Prostate gland (tissue), 2 donors: ENCODE measurements around the gene NXPE3. TPM values are rescaled to one million over a fixed set of nuclear protein-coding genes. Genes with fewer than 3 reads are reported as not detected.
A peak's percentile ranks its signal among the peaks of the same experiment; 100 is the strongest.
"Not testable (repeated sequence)": the region's sequence is repeated elsewhere in the genome, so short reads cannot be mapped to it uniquely, and the experiment has no call there.

Experiments
- DNase-seq: peaks from one replicate; pipeline ENCODE4 v3.0.0-alpha.2; 2019; ENCODE audit warnings: low spot score
- H3K27ac ChIP-seq, 2 donors: fragments of 200-600 bp; sonication (generic); 2 replicates each; pipeline ENCODE4 v1.5.1; 2017 to 2019
- H3K27me3 ChIP-seq: fragments of 200-600 bp; sonication (generic); replicated peaks from 2 replicates; pipeline ENCODE4 v1.5.1; 2019; ENCODE audit not compliant: insufficient read depth
- H3K36me3 ChIP-seq, 2 donors: fragments of 200-600 bp; sonication (generic); 1 replicate in 1 of 2; 2 replicates in 1 of 2; pipeline versions ENCODE4 v1.5.1 to v1.8.1; 2017 to 2019
- H3K4me1 ChIP-seq: fragments of 200-600 bp; sonication (generic); replicated peaks from 2 replicates; pipeline ENCODE4 v1.5.1; 2019
- H3K4me3 ChIP-seq, 2 donors: fragments of 200-600 bp; sonication (generic); 2 replicates each; pipeline ENCODE4 v1.5.1; 2017 to 2019
- H3K9me3 ChIP-seq: fragments of 200-600 bp; sonication (generic); 2 replicates; pipeline ENCODE4 v1.5.1; 2017
- POLR2A ChIP-seq: fragments of 450-650 bp; IDR thresholded peaks from one replicate; pipeline ENCODE4 v1.6.1; 2016; ENCODE audit warnings: antibody characterized with exemption, mild to moderate bottlenecking
- POLR2AphosphoS5 ChIP-seq: sonication (generic); formaldehyde crosslinking; IDR thresholded peaks from one replicate; pipeline ENCODE4 v1.6.1; 2017; ENCODE audit warnings: antibody characterized with exemption
- WGBS: methylation state at CpG from one replicate; pipeline ENCODE4 v1.1.5; 2018; 5-methylcytosine and 5-hydroxymethylcytosine counted together
- intact Hi-C: fragments of 100-400 bp; cut with DNase I; formaldehyde crosslinking; loops from one replicate; pipeline ENCODE4 v1.14.2; 2022
- total RNA-seq, 2 donors: library from RNA; depleted of rRNA; stranded (reverse); fragments of >200 nt; gene quantifications; one replicate each; pipeline ENCODE4 v1.1.0, GENCODE V29; 2016
- TF ChIP-seq, protein P1 (sequence below), 4 experiments: fragments of 200-600 bp in 2 of 4; fragments of 450-650 bp in 2 of 4; sonication (generic) in 2 of 4; IDR thresholded peaks; 1 replicate in 3 of 4; 2 replicates in 1 of 4; pipeline ENCODE4 v1.5.1; 2016 to 2019; ENCODE audit warnings: antibody characterized with exemption in 4 of 4, mild to moderate bottlenecking in 2 of 4, moderate library complexity in 2 of 4

NXPE3 gene
- total RNA-seq, 2 donors from 2014 or later = 7.8 to 14.1 TPM

DNA sequence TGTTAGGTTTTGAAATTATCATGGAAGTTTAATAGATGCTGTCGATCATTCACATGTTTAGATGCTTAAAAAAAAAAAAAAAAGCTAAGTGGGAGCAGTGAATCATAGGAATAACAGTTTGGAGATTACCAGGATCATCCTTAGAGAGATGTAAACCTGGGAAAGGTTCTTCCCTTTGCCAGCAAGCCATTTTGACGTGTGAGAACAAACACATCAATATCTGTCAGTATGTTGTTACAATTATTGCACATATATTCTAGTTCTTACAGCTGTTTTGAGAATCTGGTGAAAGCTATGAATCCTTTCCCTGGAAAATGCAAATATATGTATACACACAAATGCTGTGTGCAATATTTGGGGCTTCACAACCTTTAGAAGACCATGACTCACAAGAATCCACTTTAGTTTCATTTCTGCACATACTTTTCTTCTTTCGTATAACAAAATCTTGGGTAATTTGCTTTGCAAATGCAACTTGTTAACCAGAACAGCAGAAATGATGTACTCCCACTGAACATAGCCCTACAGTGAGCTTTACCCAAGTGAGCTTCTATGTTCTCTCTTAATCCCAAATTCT, 82.3 kb downstream of the NXPE3 start:
- Histone ChIP-seq H3K4me3 (no peak overlapping the region), H3K36me3 (peaks cover 0 to 11% of the 10 kb centered on the region in 2 donors), H3K27me3 (no peaks in the 10 kb centered on the region), H3K4me1 (no peaks in the 10 kb centered on the region), H3K9me3 (no peaks in the 10 kb centered on the region), H3K27ac (no peak overlapping the region)
- no peak for DNase-seq
- intact Hi-C loops = no loop called here
- TF ChIP-seq POLR2AphosphoS5 = no peak
- TF ChIP-seq POLR2A = no peak
- TF ChIP-seq, protein P1, sequence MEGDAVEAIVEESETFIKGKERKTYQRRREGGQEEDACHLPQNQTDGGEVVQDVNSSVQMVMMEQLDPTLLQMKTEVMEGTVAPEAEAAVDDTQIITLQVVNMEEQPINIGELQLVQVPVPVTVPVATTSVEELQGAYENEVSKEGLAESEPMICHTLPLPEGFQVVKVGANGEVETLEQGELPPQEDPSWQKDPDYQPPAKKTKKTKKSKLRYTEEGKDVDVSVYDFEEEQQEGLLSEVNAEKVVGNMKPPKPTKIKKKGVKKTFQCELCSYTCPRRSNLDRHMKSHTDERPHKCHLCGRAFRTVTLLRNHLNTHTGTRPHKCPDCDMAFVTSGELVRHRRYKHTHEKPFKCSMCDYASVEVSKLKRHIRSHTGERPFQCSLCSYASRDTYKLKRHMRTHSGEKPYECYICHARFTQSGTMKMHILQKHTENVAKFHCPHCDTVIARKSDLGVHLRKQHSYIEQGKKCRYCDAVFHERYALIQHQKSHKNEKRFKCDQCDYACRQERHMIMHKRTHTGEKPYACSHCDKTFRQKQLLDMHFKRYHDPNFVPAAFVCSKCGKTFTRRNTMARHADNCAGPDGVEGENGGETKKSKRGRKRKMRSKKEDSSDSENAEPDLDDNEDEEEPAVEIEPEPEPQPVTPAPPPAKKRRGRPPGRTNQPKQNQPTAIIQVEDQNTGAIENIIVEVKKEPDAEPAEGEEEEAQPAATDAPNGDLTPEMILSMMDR (IDR thresholded peaks at IDR 0.05) = no peak
- WGBS = 78% methylated on average over 3 of the region's 3 CpGs

DNA sequence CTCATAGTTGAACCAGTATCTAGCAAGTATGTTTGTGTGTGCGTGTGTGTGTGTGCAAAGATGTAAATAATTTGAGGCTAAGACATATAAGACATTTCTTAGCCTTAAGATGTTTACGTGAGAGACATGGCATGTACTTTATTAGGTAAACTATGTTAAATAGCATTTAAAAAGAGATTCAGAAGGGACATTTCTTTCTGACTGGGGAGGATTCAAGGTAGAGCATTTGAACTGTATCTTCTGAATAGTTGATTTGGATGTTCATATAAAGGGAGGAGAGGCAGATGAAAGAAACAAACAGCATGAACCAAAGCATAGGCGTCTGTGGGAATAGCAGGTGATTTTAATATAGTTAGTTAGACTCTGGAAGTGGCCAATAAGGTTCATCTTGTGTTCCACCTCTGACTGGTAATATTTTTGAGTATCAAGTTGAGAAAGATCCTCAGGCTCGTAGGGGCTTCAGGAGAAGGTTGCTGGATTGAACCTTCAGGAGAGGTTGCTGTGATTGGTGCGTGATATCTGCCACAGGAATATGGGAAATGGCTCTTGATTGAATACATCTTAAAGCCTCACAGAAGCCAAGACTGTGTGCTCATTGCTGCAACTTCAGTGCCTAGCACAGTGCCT, 82.9 kb downstream of the NXPE3 start:
- peaks cover 0 to 11% of the 10 kb centered on the region in 2 donors for H3K36me3 ChIP-seq
- H3K27me3 ChIP-seq = no peaks in the 10 kb centered on the region
- 74% methylated on average over 5 of the region's 5 CpGs for WGBS
- H3K4me1 ChIP-seq = no peaks in the 10 kb centered on the region
- no peaks in the 10 kb centered on the region for H3K9me3 ChIP-seq
- no peak overlapping the region for H3K27ac ChIP-seq
- intact Hi-C loops = no loop called here
- no peak for TF ChIP-seq POLR2A
- TF ChIP-seq POLR2AphosphoS5 = no peak
- TF ChIP-seq, protein P1 (IDR thresholded peaks at IDR 0.05) = no peak
- no peak for DNase-seq
- no peak overlapping the region for H3K4me3 ChIP-seq

DNA sequence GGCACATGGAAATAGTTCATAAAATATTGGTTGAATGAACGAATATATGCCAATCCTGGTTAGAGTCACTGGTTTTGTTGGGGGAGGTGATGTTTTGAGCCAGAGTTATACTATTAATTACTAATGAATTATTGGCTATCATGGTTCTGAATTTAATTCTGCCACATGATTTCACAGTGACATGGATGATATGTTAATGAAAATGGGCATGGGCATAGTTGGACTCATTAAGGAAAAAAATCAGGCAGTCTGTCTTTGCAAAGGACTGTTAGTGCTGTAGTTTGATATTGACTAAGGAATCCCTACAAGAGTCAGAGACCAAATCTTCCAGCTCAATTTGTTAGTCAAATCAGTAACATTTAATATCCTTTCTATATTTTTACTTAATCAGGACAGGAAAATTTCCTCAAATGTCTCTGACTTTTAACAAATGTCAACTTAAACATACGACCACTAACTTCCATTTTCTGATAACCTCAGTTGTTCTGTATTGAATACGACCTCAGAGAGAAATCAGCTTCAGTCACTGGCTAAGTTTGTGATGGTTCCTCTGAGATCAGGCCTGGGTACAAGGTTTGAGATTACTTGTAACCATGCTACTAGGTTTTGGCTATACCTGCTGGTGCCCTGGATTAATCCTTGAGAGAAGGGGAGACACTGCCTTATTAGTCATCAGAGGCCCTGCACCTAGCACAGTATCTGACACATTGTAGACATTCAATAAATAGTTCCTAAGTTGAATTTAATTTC, 83.6 kb downstream of the NXPE3 start:
- intact Hi-C loops = no loop called here
- no peak overlapping the region for H3K4me3 ChIP-seq
- H3K36me3 ChIP-seq = peaks cover 0 to 4% of the 10 kb centered on the region in 2 donors
- no peak overlapping the region for H3K27ac ChIP-seq
- H3K9me3 ChIP-seq = no peaks in the 10 kb centered on the region
- H3K27me3 ChIP-seq = no peaks in the 10 kb centered on the region
- no peak for DNase-seq
- TF ChIP-seq, protein P1 (IDR thresholded peaks at IDR 0.05) = no peak
- TF ChIP-seq POLR2AphosphoS5 (no peak), POLR2A (no peak)
- H3K4me1 ChIP-seq = no peaks in the 10 kb centered on the region
- 93% methylated on average over 3 of the region's 3 CpGs for WGBS

DNA sequence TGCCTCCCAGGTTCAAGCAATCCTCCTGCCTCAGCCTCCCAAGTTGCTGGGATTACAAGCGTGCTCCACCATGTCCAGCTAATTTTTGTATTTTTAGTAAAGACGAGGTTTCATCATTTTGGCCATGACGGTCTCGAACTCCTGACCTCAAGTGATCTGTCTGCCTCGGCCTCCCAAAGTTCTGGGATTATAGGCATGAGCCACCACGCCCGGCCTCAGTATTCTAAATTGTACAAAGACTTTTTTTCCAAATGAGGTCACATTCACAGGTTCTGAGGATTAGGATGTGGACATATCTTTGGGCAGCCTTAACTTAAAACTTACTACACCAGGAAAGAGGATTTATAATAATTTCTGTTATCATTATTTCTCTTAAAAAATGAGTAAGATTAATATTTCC, 85.9 kb downstream of the NXPE3 start:
- H3K4me1 ChIP-seq, H3K27me3 ChIP-seq, intact Hi-C loops, DNase-seq, H3K36me3 ChIP-seq, H3K27ac ChIP-seq, H3K9me3 ChIP-seq, H3K4me3 ChIP-seq: not testable (repeated sequence)
- 97% methylated on average over 7 of the region's 7 CpGs for WGBS

DNA sequence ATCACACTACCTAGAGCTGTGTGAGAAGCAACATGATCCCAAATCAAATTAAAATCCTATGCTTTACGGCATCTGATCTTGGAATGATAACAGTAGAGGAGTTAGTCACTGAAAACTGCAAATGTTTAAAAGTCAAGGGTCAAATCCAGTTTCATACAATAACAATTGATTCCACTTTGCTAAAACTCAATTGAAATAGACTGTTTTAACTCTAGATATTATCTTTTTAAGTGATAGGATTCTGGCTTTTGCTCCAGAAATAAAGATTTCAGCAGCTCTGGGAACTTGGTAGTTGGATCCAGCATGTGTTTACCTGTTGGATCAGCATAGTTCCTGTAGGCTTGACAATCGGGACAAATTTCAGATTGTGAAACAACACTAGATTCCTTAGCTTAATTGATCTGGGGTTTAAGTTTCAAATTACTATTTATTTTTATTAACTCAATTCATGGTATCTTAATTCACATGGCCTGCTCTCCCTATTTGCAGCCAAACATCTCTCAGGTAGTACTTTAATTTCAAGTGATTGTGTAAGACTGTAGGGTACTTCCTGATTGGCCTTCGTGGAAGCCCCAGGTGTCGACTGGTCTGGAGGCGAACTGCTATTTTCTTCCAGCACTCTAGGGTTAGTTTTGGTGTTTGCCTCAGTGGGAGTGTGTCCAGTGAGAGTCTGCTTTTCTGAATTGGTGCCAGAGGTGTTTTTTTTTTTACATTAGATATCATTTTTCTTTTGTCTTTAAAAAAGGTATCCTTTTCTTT, 86.9 kb downstream of the NXPE3 start:
- Histone ChIP-seq H3K36me3 (no peaks in the 10 kb centered on the region), H3K4me3 (no peak overlapping the region), H3K9me3 (no peaks in the 10 kb centered on the region), H3K27me3 (no peaks in the 10 kb centered on the region), H3K4me1 (no peaks in the 10 kb centered on the region), H3K27ac (peak overlapping the region; percentile 10 to 15)
- WGBS = 38% methylated on average over 5 of the region's 5 CpGs
- DNase-seq = no peak
- intact Hi-C loops = no loop called here
- TF ChIP-seq, protein P1 (IDR thresholded peaks at IDR 0.05) = no peak
- TF ChIP-seq POLR2AphosphoS5 = peak; percentile 5
- TF ChIP-seq POLR2A = no peak
